Calu3 (cell line): ENCODE data around the gene ADM5. TPM values are rescaled to one million over a fixed set of nuclear protein-coding genes. Genes with fewer than 3 reads are reported as not detected.

Experiments
- BruUV-seq: library from RNA; stranded (reverse); fragments of 400-500 nt; replicated peaks from 2 replicates; lab custom pipeline; 2021; lab: Mats Ljungman, UMichigan
- CTCF ChIA-PET: fragments of 300-600 bp; sonication (Branson Sonifier 250); formaldehyde crosslinking; loops from one replicate; lab custom pipeline; 2022; ENCODE audit warnings: antibody characterized with exemption; lab: Charles Lee
- DNase-seq: peaks from one replicate; pipeline ENCODE4 v3.0.0; 2022
- H3K27ac Mint-ChIP-seq: one replicate; pipeline ENCODE4 v1.8.0; 2022; ENCODE audit warnings: mixed read lengths; ENCODE audit not compliant: unreplicated experiment
- H3K27me3 Mint-ChIP-seq: one replicate; pipeline ENCODE4 v1.8.0; 2022; ENCODE audit warnings: mixed read lengths; ENCODE audit not compliant: unreplicated experiment
- H3K36me3 Mint-ChIP-seq: one replicate; pipeline ENCODE4 v1.8.0; 2022; ENCODE audit warnings: mild to moderate bottlenecking, moderate library complexity, mixed read lengths; ENCODE audit not compliant: insufficient read depth, unreplicated experiment
- H3K4me1 Mint-ChIP-seq: one replicate; pipeline ENCODE4 v1.8.0; 2022; ENCODE audit warnings: mild to moderate bottlenecking, low read depth, mixed read lengths; ENCODE audit not compliant: unreplicated experiment
- H3K4me3 Mint-ChIP-seq: one replicate; pipeline ENCODE4 v1.8.0; 2022; ENCODE audit warnings: mild to moderate bottlenecking, low read depth, moderate library complexity, mixed read lengths; ENCODE audit not compliant: unreplicated experiment
- H3K9me3 Mint-ChIP-seq: one replicate; pipeline ENCODE4 v1.8.0; 2022; ENCODE audit warnings: low read depth, mixed read lengths; ENCODE audit not compliant: unreplicated experiment
- CTCF ChIP-seq: fragments of 200-600 bp; IDR thresholded peaks from one replicate; pipeline ENCODE4 v1.8.0; 2022; ENCODE audit warnings: antibody characterized with exemption; ENCODE audit not compliant: unreplicated experiment
- intact Hi-C: fragments of 100-400 bp; cut with micrococcal nuclease; formaldehyde crosslinking; loops from one replicate; pipeline ENCODE4 v1.10.0; 2022; ENCODE audit not compliant: unreplicated experiment
- total RNA-seq: library from RNA; stranded (reverse); gene quantifications from 2 replicates; pipeline ENCODE4 v1.2.3, GENCODE V29; 2022

Gene ADM5
- total RNA-seq, 1 experiment from 2014 or later: 18.5 TPM

- Mint-ChIP-seq H3K36me3 (peaks cover 82% of the 10 kb centered on the region), H3K9me3 (no peaks in the 10 kb centered on the region), H3K4me3 (peak within 1 kb of the TSS; percentile 83), H3K27ac (peak within 1 kb of the TSS; percentile 77), H3K4me1 (peaks cover 13% of the 10 kb centered on the region), H3K27me3 (no peaks in the 10 kb centered on the region)
- BruUV-seq: no TSS peak
- CTCF ChIA-PET: interaction anchor here (0.6 to 2.5 kb wide), 2 partner anchors 11 to 83 kb away, joined by 3 to 10 read pairs; partner anchors contain the start of gene PRMT1
- peak; percentile 99 for DNase-seq
- intact Hi-C loops: no loop called here
- no peak for TF ChIP-seq CTCF
Observed at GRCh38 chr19:49665351-49666119, 23.9 kb upstream of the ADM5 start, which contains the start of the genes BCL2L12 and IRF3. Gene BCL2L12 (plus strand): TSS chr19:49665933. CDS start chr19:49666693, 760 bp downstream. Gene IRF3 (minus strand): TSS chr19:49665857. CDS start chr19:49664838, 1,019 bp downstream.

- no peak for DNase-seq
- no peak for TF ChIP-seq CTCF
- peak overlapping the region; percentile 77 for H3K27ac Mint-ChIP-seq
- BruUV-seq: TSS peak; percentile 73
- no peaks in the 10 kb centered on the region for H3K9me3 Mint-ChIP-seq
- intact Hi-C loops: no loop called here
- CTCF ChIA-PET: interaction anchor here (0.6 to 2.5 kb wide), 2 partner anchors 11 to 84 kb away, joined by 3 to 10 read pairs; partner anchors contain the start of gene PRMT1
- H3K4me3 Mint-ChIP-seq: peak overlapping the region; percentile 83
- H3K36me3 Mint-ChIP-seq: peaks cover 82% of the 10 kb centered on the region
- no peaks in the 10 kb centered on the region for H3K27me3 Mint-ChIP-seq
- H3K4me1 Mint-ChIP-seq: peaks cover 13% of the 10 kb centered on the region
Observed at GRCh38 chr19:49666120-49666444, 23.3 kb upstream of the ADM5 start.

GRCh38 chr19:49667473-49667872, 21.9 kb upstream of the ADM5 start:
- peak overlapping the region; percentile 83 for H3K4me3 Mint-ChIP-seq
- peak overlapping the region; percentile 77 for H3K27ac Mint-ChIP-seq
- no peaks in the 10 kb centered on the region for H3K27me3 Mint-ChIP-seq
- BruUV-seq: no TSS peak
- no peak for TF ChIP-seq CTCF
- H3K4me1 Mint-ChIP-seq: peaks cover 23% of the 10 kb centered on the region
- intact Hi-C loops: no loop called here
- DNase-seq: no peak
- H3K9me3 Mint-ChIP-seq: no peaks in the 10 kb centered on the region
- CTCF ChIA-PET: no interaction called here
- H3K36me3 Mint-ChIP-seq: peaks cover 75% of the 10 kb centered on the region

GRCh38 chr19:49669516-49669915, 19.9 kb upstream of the ADM5 start:
- no peak for DNase-seq
- BruUV-seq: no TSS peak
- CTCF ChIA-PET: no interaction called here

More at GRCh38 chr19:49669516-49669915, 19.9 kb upstream of the ADM5 start:
- intact Hi-C loops: no loop called here
- H3K9me3 Mint-ChIP-seq: no peaks in the 10 kb centered on the region
- peaks cover 26% of the 10 kb centered on the region for H3K4me1 Mint-ChIP-seq
- H3K27ac Mint-ChIP-seq: no peak overlapping the region
- no peak for TF ChIP-seq CTCF
- H3K36me3 Mint-ChIP-seq: peaks cover 62% of the 10 kb centered on the region
- H3K27me3 Mint-ChIP-seq: no peaks in the 10 kb centered on the region
- no peak overlapping the region for H3K4me3 Mint-ChIP-seq
